ENCODE measurements around the gene JARID2. TPM values are rescaled to one million over a fixed set of nuclear protein-coding genes. Genes with fewer than 3 reads are reported as not detected.

Gene JARID2
- total RNA-seq, 1 experiment from 2014 or later: 21.0 TPM

DNA sequence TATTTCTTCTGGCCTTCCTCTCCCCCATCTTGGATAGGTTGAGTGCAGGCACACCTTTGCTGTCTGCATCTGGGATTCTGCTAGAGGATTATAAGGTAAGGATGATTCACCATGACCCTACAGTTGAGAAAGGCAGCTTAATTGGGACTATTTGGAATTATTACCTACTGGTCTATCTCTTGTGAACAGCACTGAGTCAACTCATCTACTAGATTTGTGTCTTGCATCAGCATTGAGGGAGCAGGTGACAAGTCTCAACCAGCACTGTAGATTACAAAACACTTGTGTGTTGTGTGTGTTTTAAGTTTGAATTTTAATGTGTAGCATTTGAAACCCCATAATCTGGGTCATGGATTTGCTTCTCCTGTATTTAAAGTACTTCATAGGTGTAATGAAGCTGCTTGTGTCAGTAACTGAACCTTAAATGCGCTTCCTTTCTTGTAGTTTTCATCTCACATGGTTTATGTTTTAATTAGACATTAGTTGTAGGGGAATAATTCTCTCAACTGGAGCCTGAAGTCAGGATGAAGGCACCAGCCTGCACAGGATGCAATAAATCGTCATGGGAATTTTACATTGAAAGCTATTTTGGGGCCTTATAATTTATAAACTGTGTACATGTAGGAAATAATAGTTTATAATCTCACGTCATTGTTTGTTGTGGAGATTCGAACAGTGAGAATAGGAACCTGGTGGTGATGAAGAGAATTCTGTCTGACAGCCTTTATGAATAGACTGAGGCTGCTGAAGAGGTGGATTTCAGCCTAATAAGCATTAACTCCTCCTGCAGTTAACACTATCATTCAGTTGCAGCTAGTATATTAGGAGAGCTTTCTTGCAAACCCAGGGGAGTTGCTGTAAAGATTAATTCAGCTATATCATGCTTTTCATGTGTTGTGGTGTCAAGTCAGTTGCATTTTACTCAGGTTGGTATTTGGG is 125.1 kb downstream of the JARID2 start:
- Mint-ChIP-seq H3K27ac (ENCODE audit: low read depth, unreplicated experiment) (no peak overlapping the region), H3K4me1 (ENCODE audit: insufficient read depth, unreplicated experiment) (peaks cover 36% of the 10 kb centered on the region), H3K4me3 (ENCODE audit: unreplicated experiment) (no peak overlapping the region), H3K27me3 (ENCODE audit: insufficient read depth, unreplicated experiment) (no peaks in the 10 kb centered on the region), H3K9me3 (ENCODE audit: unreplicated experiment) (no peaks in the 10 kb centered on the region), H3K36me3 (ENCODE audit: insufficient read depth, unreplicated experiment) (no peaks in the 10 kb centered on the region)
- peak; percentile 66 for DNase-seq (ENCODE audit: unreplicated experiment)
- POLR2A ChIA-PET: interaction anchor here (1.0 to 1.5 kb wide), 5 partner anchors 17 to 124 kb away, joined by 3 to 4 read pairs (median 3); no protein-coding TSS in a partner anchor
- no TSS peak for BruUV-seq (replicated peaks)
- intact Hi-C loops (cut with micrococcal nuclease): no loop called here
- TF ChIP-seq, protein P1, sequence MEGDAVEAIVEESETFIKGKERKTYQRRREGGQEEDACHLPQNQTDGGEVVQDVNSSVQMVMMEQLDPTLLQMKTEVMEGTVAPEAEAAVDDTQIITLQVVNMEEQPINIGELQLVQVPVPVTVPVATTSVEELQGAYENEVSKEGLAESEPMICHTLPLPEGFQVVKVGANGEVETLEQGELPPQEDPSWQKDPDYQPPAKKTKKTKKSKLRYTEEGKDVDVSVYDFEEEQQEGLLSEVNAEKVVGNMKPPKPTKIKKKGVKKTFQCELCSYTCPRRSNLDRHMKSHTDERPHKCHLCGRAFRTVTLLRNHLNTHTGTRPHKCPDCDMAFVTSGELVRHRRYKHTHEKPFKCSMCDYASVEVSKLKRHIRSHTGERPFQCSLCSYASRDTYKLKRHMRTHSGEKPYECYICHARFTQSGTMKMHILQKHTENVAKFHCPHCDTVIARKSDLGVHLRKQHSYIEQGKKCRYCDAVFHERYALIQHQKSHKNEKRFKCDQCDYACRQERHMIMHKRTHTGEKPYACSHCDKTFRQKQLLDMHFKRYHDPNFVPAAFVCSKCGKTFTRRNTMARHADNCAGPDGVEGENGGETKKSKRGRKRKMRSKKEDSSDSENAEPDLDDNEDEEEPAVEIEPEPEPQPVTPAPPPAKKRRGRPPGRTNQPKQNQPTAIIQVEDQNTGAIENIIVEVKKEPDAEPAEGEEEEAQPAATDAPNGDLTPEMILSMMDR (IDR thresholded peaks at IDR 0.05; ENCODE audit: unreplicated experiment): no peak
- CTCF ChIA-PET: interaction anchor here (0.6 to 1.2 kb wide), 2 partner anchors 18 to 455 kb away, joined by 4 read pairs; no protein-coding TSS in a partner anchor

DNA sequence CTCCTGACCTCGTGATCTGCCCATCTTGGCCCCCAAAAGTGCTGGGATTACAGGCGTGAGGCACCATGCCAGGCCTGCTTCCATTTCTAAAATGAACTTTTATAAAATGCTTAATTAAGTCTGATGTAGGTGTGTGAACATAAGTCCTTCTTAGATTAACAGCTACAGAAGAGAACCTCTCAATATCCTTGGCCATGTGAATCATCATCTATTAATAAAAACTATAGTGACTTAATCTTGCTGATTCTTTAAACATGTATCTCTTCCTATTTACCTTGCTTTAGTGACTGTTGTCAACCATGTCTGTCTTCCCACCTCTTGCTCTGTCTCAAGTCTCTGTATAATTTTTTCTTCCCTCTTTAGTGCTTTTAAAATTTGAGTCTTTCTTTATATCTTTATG is 127.1 kb downstream of the JARID2 start:
- H3K4me1 Mint-ChIP-seq (ENCODE audit: insufficient read depth, unreplicated experiment): peaks cover 29% of the 10 kb centered on the region
- CTCF ChIA-PET: no interaction called here
- no peak overlapping the region for H3K27ac Mint-ChIP-seq (ENCODE audit: low read depth, unreplicated experiment)
- peaks cover 4% of the 10 kb centered on the region for H3K36me3 Mint-ChIP-seq (ENCODE audit: insufficient read depth, unreplicated experiment)
- intact Hi-C loops (cut with micrococcal nuclease): no loop called here
- H3K27me3 Mint-ChIP-seq (ENCODE audit: insufficient read depth, unreplicated experiment): no peaks in the 10 kb centered on the region
- no peak overlapping the region for H3K4me3 Mint-ChIP-seq (ENCODE audit: unreplicated experiment)
- BruUV-seq (replicated peaks): no TSS peak
- no peak for DNase-seq (ENCODE audit: unreplicated experiment)
- POLR2A ChIA-PET: interaction anchor here (0.6 kb wide), 1 partner anchor 10 kb away, joined by 4 read pairs; no protein-coding TSS in a partner anchor
- no peaks in the 10 kb centered on the region for H3K9me3 Mint-ChIP-seq (ENCODE audit: unreplicated experiment)
- TF ChIP-seq, protein P1 (IDR thresholded peaks at IDR 0.05; ENCODE audit: unreplicated experiment): no peak

DNA sequence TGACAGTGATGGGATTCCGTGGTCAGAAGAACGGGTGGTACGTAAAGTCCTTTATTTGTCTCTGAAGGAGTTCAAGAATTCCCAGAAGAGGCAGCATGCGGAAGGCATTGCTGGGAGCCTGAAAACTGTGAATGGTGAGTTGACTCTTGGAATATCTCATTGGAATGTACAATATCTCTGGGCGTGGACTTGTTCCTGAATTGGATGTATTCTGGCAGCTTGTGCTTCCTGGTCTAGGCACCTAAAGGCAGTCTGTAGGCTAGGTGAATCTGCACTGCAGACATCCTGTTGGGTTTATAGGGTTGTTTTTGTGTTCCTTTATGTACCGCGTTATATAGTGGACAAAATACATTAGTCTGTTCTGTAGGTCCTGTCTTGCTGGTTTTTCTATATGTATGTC is 128.2 kb downstream of the JARID2 start:
- no peak overlapping the region for H3K27ac Mint-ChIP-seq (ENCODE audit: low read depth, unreplicated experiment)
- POLR2A ChIA-PET: interaction anchor here (0.7 kb wide), 1 partner anchor 1200 kb away, joined by 3 read pairs; no protein-coding TSS in a partner anchor
- intact Hi-C loops (cut with micrococcal nuclease): no loop called here
- CTCF ChIA-PET: no interaction called here
- peaks cover 22% of the 10 kb centered on the region for H3K4me1 Mint-ChIP-seq (ENCODE audit: insufficient read depth, unreplicated experiment)
- no peaks in the 10 kb centered on the region for H3K9me3 Mint-ChIP-seq (ENCODE audit: unreplicated experiment)
- peaks cover 4% of the 10 kb centered on the region for H3K36me3 Mint-ChIP-seq (ENCODE audit: insufficient read depth, unreplicated experiment)
- BruUV-seq (replicated peaks): no TSS peak
- H3K27me3 Mint-ChIP-seq (ENCODE audit: insufficient read depth, unreplicated experiment): no peaks in the 10 kb centered on the region
- no peak overlapping the region for H3K4me3 Mint-ChIP-seq (ENCODE audit: unreplicated experiment)
- no peak for DNase-seq (ENCODE audit: unreplicated experiment)
- TF ChIP-seq, protein P1 (IDR thresholded peaks at IDR 0.05; ENCODE audit: unreplicated experiment): no peak

GRCh38 chr6:15375018-15375417 is 129.1 kb downstream of the JARID2 start:
- intact Hi-C loops (cut with micrococcal nuclease): no loop called here
- Mint-ChIP-seq H3K9me3 (ENCODE audit: unreplicated experiment) (no peaks in the 10 kb centered on the region), H3K4me3 (ENCODE audit: unreplicated experiment) (no peak overlapping the region), H3K36me3 (ENCODE audit: insufficient read depth, unreplicated experiment) (peaks cover 8% of the 10 kb centered on the region), H3K27ac (ENCODE audit: low read depth, unreplicated experiment) (no peak overlapping the region), H3K27me3 (ENCODE audit: insufficient read depth, unreplicated experiment) (no peaks in the 10 kb centered on the region), H3K4me1 (ENCODE audit: insufficient read depth, unreplicated experiment) (peaks cover 15% of the 10 kb centered on the region)
- TF ChIP-seq, protein P1 (IDR thresholded peaks at IDR 0.05; ENCODE audit: unreplicated experiment): no peak
- no peak for DNase-seq (ENCODE audit: unreplicated experiment)
- POLR2A ChIA-PET: interaction anchor here (1.1 kb wide), 1 partner anchor 13 kb away, joined by 4 read pairs; no protein-coding TSS in a partner anchor
- no TSS peak for BruUV-seq (replicated peaks)
- CTCF ChIA-PET: no interaction called here
